Activated naive CD4-positive, alpha-beta T cell treated with anti-CD3 and anti-CD28 coated beads for 36 hours (primary cell): ENCODE results near the gene TBC1D24. TPM values are rescaled to one million over a fixed set of nuclear protein-coding genes. Genes with fewer than 3 reads are reported as not detected.
"Not testable (repeated sequence)": the region's sequence is repeated elsewhere in the genome, so short reads cannot be mapped to it uniquely, and the experiment has no call there.

ENCODE experiments used
- CTCF ChIA-PET: fragments of 350-600 bp; sonication (Branson Sonifier 250); formaldehyde crosslinking; loops from one replicate; lab custom pipeline; 2021; ENCODE audit warnings: antibody characterized with exemption; lab: Charles Lee
- DNase-seq: peaks from one replicate; pipeline ENCODE4 v3.0.0-alpha.2; 2020
- H3K27ac Mint-ChIP-seq: one replicate; pipeline ENCODE4 v1.8.0; 2021; ENCODE audit warnings: mild to moderate bottlenecking, mixed read lengths
- H3K27me3 Mint-ChIP-seq: one replicate; pipeline ENCODE4 v1.8.0; 2021; ENCODE audit warnings: low read depth, mixed read lengths
- H3K36me3 Mint-ChIP-seq: one replicate; pipeline ENCODE4 v1.8.0; 2021; ENCODE audit warnings: low read depth, mixed read lengths
- H3K4me1 Mint-ChIP-seq: one replicate; pipeline ENCODE4 v1.8.0; 2021; ENCODE audit warnings: low read depth, mixed read lengths
- H3K4me3 Mint-ChIP-seq: one replicate; pipeline ENCODE4 v1.8.0; 2021; ENCODE audit warnings: mild to moderate bottlenecking, moderate library complexity, mixed read lengths
- H3K9me3 Mint-ChIP-seq: one replicate; pipeline ENCODE4 v1.8.0; 2021; ENCODE audit warnings: mixed read lengths
- intact Hi-C: fragments of 100-400 bp; cut with micrococcal nuclease; formaldehyde crosslinking; loops from one replicate; pipeline ENCODE4 v1.15.1; 2023
- microRNA-seq: library from miRNA; unstranded; fragments of <30 nt; microRNA quantifications from one replicate; pipeline ENCODE4 v1.2.0, GENCODE V29; 2022; ENCODE audit warnings: borderline microRNAs expressed, borderline replicate concordance
- total RNA-seq, 2 experiments: library from RNA; stranded (reverse); gene quantifications; one replicate each; pipeline ENCODE4 v1.2.3, GENCODE V29; 2021

The TBC1D24 gene
- total RNA-seq, 2 experiments from 2014 or later: 8.1 to 8.6 TPM

DNA sequence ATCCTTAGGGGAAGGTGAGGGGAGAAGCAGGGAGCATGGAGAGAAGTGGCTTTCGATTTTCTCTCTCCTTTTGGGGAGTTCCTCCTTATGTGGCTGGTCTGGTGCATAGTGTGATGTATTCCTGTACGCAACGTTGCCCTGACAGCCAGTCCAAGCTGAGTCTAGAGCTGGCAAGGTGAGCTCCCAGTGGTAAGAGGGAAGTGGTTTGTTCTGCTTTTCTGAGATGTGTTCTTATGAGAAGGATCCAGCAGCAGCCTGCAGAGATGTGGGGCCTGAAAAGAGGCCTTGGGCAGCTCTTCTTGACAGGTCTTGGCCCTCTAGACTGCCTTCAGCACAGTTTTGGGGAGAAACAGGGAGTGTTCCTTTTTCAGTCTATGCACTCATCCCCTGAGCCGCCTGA lies 66.0 kb downstream of the TBC1D24 start:
- intact Hi-C loops, H3K36me3 Mint-ChIP-seq, DNase-seq, H3K4me3 Mint-ChIP-seq, H3K27me3 Mint-ChIP-seq, CTCF ChIA-PET, H3K9me3 Mint-ChIP-seq: not testable (repeated sequence)
- Mint-ChIP-seq H3K27ac (peak overlapping the region; percentile 1), H3K4me1 (peaks cover 44% of the 10 kb centered on the region)

DNA sequence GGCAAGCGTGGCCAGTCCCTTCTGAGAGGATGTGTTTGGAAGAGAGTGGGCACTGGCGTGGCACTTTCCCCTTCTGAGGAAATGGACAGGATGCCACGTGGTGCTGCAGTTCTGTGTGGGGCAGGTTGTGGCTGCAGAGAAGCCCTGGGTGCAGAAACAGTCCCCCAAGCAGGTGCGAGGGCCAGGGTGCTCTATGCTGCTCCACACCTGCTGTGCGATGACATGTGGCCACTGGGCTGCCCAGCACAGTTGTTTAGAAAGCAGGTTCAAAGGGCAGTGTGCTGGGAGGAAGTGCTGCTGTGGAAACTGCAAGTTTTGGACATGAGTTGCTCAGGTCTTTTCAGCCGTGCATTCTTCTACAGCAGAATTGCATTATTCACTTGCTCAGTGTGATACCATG lies 66.5 kb downstream of the TBC1D24 start:
- H3K4me3 Mint-ChIP-seq: not testable (repeated sequence)

DNA sequence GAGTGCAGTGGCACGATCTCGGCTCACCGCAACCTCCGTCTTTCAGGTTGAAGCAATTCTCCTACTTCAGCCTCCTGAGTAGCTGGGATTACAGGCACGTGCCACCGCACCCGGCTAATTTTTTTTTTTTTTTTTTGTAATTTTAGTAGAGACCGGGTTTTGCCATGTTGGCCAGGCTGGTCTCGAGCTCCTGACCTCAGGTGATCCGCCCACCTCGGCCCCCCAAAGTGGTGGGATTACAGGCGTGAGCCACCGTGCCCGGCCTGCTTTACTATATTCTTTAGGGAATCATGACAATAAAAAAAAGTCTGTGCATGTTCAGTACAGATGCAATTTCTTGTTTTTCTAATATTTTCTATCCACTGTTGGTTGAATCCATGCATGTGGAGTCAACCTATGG lies 68.8 kb downstream of the TBC1D24 start:
- intact Hi-C loops, H3K27me3 Mint-ChIP-seq, DNase-seq, H3K4me3 Mint-ChIP-seq, H3K36me3 Mint-ChIP-seq, H3K9me3 Mint-ChIP-seq, H3K27ac Mint-ChIP-seq: not testable (repeated sequence)
- H3K4me1 Mint-ChIP-seq: peaks cover 41% of the 10 kb centered on the region
- CTCF ChIA-PET: interaction anchor here (0.6 kb wide), 1 partner anchor 1003 kb away, joined by 3 read pairs; no protein-coding TSS in a partner anchor

More for the DNA sequence above, 66.5 kb downstream of the TBC1D24 start:
- DNase-seq, CTCF ChIA-PET, H3K9me3 Mint-ChIP-seq, intact Hi-C loops, H3K36me3 Mint-ChIP-seq, H3K27ac Mint-ChIP-seq, H3K27me3 Mint-ChIP-seq: not testable (repeated sequence)
- peaks cover 44% of the 10 kb centered on the region for H3K4me1 Mint-ChIP-seq

DNA sequence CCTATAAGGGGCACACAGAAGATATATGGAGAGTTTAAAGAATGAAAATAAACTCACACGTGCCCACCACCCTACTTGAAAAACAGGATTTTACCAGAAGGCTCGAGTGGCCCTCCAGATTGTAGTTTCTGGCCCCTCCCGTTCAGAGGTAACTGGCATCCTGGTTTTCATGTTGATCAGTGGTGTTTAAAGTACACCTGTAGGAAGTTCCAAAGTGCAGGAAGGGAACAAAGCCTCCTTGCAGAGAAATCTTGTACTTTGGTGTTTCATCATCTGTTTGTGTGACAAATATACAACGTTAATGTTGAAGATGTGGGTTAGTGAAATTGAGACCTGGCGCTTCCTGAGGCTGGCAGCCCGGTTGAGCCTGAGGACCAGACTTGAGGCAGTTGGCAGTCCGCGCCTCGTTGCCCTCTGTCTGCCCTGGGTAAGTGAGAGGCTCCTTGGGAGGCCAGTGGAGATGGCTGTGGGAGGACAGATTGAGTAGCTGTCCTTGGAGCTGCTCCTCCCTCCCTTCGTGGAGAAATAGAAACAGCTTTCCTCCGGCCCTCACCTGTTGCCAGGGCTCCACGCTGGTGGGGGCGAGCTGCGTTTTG lies 75.5 kb downstream of the TBC1D24 start:
- H3K27me3 Mint-ChIP-seq, H3K9me3 Mint-ChIP-seq, H3K4me1 Mint-ChIP-seq, DNase-seq, CTCF ChIA-PET, H3K27ac Mint-ChIP-seq, H3K36me3 Mint-ChIP-seq, intact Hi-C loops, H3K4me3 Mint-ChIP-seq: not testable (repeated sequence)

DNA sequence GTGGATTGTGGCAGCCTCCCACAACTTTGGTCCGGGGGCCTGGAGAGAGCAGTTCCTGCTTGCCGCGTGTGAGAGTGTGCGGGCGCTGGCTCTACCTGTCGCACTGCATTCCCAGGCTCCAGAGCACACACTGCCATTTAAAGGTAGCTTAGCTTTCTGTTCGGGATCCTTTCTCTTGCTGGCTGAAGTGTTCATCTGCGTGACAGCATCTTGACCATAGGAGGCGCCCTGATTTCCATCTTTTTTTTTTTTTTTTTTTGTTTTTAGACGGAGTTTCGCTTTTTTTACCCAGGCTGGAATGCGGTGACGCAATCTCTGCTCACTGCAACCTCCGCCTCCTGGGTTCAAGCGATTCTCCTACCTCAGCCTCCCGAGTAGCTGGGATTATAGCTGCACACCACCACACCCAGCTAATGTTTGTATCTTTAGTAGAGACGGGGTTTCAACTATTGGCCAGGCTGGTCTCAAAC lies 76.5 kb downstream of the TBC1D24 start:
- DNase-seq, H3K4me3 Mint-ChIP-seq, CTCF ChIA-PET, intact Hi-C loops, H3K4me1 Mint-ChIP-seq, H3K36me3 Mint-ChIP-seq, H3K27ac Mint-ChIP-seq, H3K9me3 Mint-ChIP-seq, H3K27me3 Mint-ChIP-seq: not testable (repeated sequence)

DNA sequence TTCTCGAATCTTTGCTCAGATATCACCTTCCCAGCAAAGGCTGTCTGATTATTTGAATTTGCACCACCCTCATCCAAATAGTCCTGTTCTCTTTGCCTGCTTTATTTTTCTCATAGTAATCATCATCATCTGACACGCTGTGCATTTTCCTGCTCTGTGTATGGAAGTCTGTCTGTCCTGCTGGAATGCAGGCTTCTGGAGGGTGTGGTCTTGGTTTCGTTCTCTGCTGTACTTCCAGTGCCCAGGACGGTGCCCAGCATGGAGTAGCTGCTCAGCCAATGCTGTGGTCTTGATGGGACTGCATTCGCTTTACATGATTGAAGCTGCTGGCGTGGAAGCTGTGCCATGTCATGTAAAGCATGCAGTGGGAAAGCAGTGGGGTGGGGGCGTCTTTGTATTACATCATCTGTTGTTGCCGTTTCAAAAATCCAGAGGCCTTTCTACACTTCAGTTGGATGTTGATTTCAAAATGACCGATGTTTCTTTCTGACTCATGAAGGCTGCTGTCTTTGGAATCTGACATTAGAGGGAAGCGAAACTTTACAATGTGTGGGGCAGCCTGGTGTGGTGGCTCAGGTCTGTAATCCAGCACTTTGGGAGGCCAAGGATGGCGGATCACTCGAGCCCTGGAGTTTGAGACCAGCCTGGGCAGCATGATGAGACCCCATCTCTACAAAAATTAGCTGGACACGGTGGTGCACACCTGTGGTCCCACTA lies 79.9 kb downstream of the TBC1D24 start:
- intact Hi-C loops, H3K27me3 Mint-ChIP-seq, CTCF ChIA-PET, H3K4me1 Mint-ChIP-seq, H3K36me3 Mint-ChIP-seq, H3K4me3 Mint-ChIP-seq, DNase-seq, H3K9me3 Mint-ChIP-seq, H3K27ac Mint-ChIP-seq: not testable (repeated sequence)

Small RNA genes lying within 50 kb of the gene (microRNA-seq; reads per million reads assigned to microRNA genes)
- gene MIR3178: not detected
- gene MIR6767: not detected
- not detected for gene MIR6768

Other genes starting within 250 kb of the TBC1D24 start
- gene DNASE1L2, start 238.7 kb upstream of the TBC1D24 start, total RNA-seq: under 1 TPM; 0.33 to 0.62 TPM
- 10 to 100 TPM; 39.7 to 48.3 TPM for gene ECI1, start 223.5 kb upstream of the TBC1D24 start, total RNA-seq
- 100 to 1,000 TPM; 306 to 311 TPM for gene RNPS1, start 207.0 kb upstream of the TBC1D24 start, total RNA-seq
- 1 to 10 TPM; 2.6 to 3.1 TPM for gene ABCA3, start 134.4 kb upstream of the TBC1D24 start, total RNA-seq
- 10 to 100 TPM; 73.5 to 74.5 TPM for gene CCNF, start 45.7 kb upstream of the TBC1D24 start, total RNA-seq
- gene TEDC2, start 15.0 kb upstream of the TBC1D24 start, total RNA-seq: 10 to 100 TPM; 24.2 to 24.8 TPM
- gene NTN3, start 3.8 kb upstream of the TBC1D24 start, total RNA-seq: not detected
- gene ATP6V0C, start 38.8 kb downstream of the TBC1D24 start, total RNA-seq: 10 to 100 TPM; 81.9 TPM
- 10 to 100 TPM; 15.3 to 18.6 TPM for gene AMDHD2, start 45.2 kb downstream of the TBC1D24 start, total RNA-seq
- under 1 TPM in 1 of 2 experiments, not detected in 1; 0.17 TPM for gene CEMP1, start 56.3 kb downstream of the TBC1D24 start, total RNA-seq
- gene PDPK1, start 62.9 kb downstream of the TBC1D24 start, total RNA-seq: 10 to 100 TPM; 26.6 to 27.8 TPM
- gene KCTD5, start 207.4 kb downstream of the TBC1D24 start, total RNA-seq: 10 to 100 TPM; 21.8 to 24.1 TPM
- gene PRSS27, start 245.1 kb downstream of the TBC1D24 start, total RNA-seq: 1 to 10 TPM; 1.7 to 2.4 TPM